C4-2B (cell line): ENCODE measurements around the gene ZNF836.

ENCODE experiments used
- ZFX ChIP-seq: fragments of 450-650 bp; IDR thresholded peaks from 2 replicates; pipeline ENCODE4 v1.6.1; 2017
- TF ChIP-seq, protein P1 (sequence below): fragments of 450-650 bp; conservative IDR thresholded peaks from 2 replicates; pipeline ENCODE4 v1.5.1; 2017; ENCODE audit warnings: mild to moderate bottlenecking

DNA sequence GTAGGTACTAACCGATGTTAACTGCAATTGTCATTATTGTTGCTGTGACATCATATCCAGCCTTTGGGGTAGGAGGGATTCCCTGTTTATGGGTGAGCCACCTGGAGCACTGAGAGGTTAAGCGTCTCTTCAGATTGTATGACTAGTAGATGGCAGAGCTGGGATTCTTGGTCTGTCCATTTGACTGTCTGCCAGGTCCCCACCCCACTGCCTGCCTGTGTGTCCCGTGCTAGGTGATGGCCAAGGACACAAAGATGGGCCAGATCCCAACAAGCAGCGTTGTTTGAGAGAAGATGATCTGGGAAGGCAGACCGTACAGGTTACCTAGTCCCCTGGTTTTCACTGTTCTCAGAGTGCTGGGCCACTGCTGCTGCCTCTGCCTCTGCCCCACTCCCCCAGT lies 35.1 kb upstream of the ZNF836 start:
- TF ChIP-seq ZFX = no peak
- TF ChIP-seq, protein P1, sequence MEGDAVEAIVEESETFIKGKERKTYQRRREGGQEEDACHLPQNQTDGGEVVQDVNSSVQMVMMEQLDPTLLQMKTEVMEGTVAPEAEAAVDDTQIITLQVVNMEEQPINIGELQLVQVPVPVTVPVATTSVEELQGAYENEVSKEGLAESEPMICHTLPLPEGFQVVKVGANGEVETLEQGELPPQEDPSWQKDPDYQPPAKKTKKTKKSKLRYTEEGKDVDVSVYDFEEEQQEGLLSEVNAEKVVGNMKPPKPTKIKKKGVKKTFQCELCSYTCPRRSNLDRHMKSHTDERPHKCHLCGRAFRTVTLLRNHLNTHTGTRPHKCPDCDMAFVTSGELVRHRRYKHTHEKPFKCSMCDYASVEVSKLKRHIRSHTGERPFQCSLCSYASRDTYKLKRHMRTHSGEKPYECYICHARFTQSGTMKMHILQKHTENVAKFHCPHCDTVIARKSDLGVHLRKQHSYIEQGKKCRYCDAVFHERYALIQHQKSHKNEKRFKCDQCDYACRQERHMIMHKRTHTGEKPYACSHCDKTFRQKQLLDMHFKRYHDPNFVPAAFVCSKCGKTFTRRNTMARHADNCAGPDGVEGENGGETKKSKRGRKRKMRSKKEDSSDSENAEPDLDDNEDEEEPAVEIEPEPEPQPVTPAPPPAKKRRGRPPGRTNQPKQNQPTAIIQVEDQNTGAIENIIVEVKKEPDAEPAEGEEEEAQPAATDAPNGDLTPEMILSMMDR = no peak
